BJ (cell line): ENCODE data around the gene DENND4B. TPM values are rescaled to one million over a fixed set of nuclear protein-coding genes. Genes with fewer than 3 reads are reported as not detected.
"Not testable (repeated sequence)": the region's sequence is repeated elsewhere in the genome, so short reads cannot be mapped to it uniquely, and the experiment has no call there.

Experiments
- CTCF ChIA-PET: fragments of 350-600 bp; formaldehyde crosslinking; extraction: SDS; loops from one replicate; lab custom pipeline; 2021; ENCODE audit warnings: antibody characterized with exemption, inconsistent platforms; lab: Yijun Ruan, JAX
- POLR2A ChIA-PET: fragments of 300-600 bp; sonication (Branson Sonifier 250); formaldehyde crosslinking; extraction: SDS; loops from one replicate; lab custom pipeline; 2021; ENCODE audit warnings: antibody characterized with exemption; lab: Charles Lee
- DNase-seq: peaks from one replicate; pipeline ENCODE4 v3.0.0-alpha.2; 2011; ENCODE audit warnings: low read depth
- H3K27me3 ChIP-seq: 2 replicates; pipeline ENCODE4 v1.6.0; 2011; ENCODE audit warnings: low read length; ENCODE audit not compliant: control insufficient read depth, insufficient read depth
- H3K36me3 ChIP-seq: 2 replicates; pipeline ENCODE4 v1.5.1; 2011; ENCODE audit warnings: low read length; ENCODE audit not compliant: control insufficient read depth, insufficient read depth
- H3K4me3 ChIP-seq: 2 replicates; pipeline ENCODE4 v1.5.1; 2011; ENCODE audit warnings: low read depth, mild to moderate bottlenecking, control low read depth, low read length
- CTCF ChIP-seq: IDR thresholded peaks from 2 replicates; pipeline ENCODE4 v1.5.1; 2011; ENCODE audit warnings: low read depth, mild to moderate bottlenecking, control low read depth, inconsistent platforms, low read length, moderate library complexity; ENCODE audit not compliant: insufficient read depth
- polyA plus RNA-seq: library from polyadenylated mRNA; depleted of rRNA; stranded (reverse); fragments of >200 nt; gene quantifications from 2 replicates; pipeline ENCODE4 v1.2.3, GENCODE V29; 2011

The DENND4B gene
- polyA plus RNA-seq, 1 experiment = 17.6 TPM

- POLR2A ChIA-PET = interaction anchor here (1.0 kb wide), 1 partner anchor 1149 kb away, joined by 4 read pairs; no protein-coding TSS in a partner anchor
Measured at GRCh38 chr1:153985341-153985912, 38.9 kb upstream of the DENND4B start.

GRCh38 chr1:153984123-153984894 lies 37.8 kb upstream of the DENND4B start:
- no peak for TF ChIP-seq CTCF
- no peak for DNase-seq
- CTCF ChIA-PET = interaction anchor here (1.4 to 3.6 kb wide), 5 partner anchors 17 to 357 kb away, joined by 3 to 26 read pairs (median 8); partner anchors contain the start of genes CREB3L4, S100A13 and SLC39A1

More at GRCh38 chr1:153985341-153985912, 38.9 kb upstream of the DENND4B start:
- Histone ChIP-seq H3K4me3 (peak overlapping the region; percentile 93), H3K27me3 (no peaks in the 10 kb centered on the region), H3K36me3 (peaks cover 5% of the 10 kb centered on the region)
- no peak for TF ChIP-seq CTCF
- CTCF ChIA-PET = interaction anchor here (0.6 to 3.6 kb wide), 14 partner anchors 12 to 358 kb away, joined by 3 to 26 read pairs (median 5); partner anchors contain the start of genes CREB3L4, DENND4B, S100A13 and SLC39A1
- DNase-seq = no peak

GRCh38 chr1:153981735-153982134 lies 35.2 kb upstream of the DENND4B start:
- DNase-seq, H3K4me3 ChIP-seq, POLR2A ChIA-PET, H3K27me3 ChIP-seq, H3K36me3 ChIP-seq: not testable (repeated sequence)
- CTCF ChIA-PET = interaction anchor here (1.9 kb wide), 1 partner anchor 19 kb away, joined by 5 read pairs; the partner anchor contains the start of gene SLC39A1

More at GRCh38 chr1:153984123-153984894, 37.8 kb upstream of the DENND4B start:
- H3K36me3 ChIP-seq = peaks cover 5% of the 10 kb centered on the region
- POLR2A ChIA-PET = no interaction called here
- H3K27me3 ChIP-seq = no peaks in the 10 kb centered on the region
- H3K4me3 ChIP-seq = peak overlapping the region; percentile 93

- POLR2A ChIA-PET, H3K4me3 ChIP-seq, DNase-seq, H3K27me3 ChIP-seq: not testable (repeated sequence)
- CTCF ChIA-PET = interaction anchor here (0.7 to 6.7 kb wide), 4 partner anchors 8 to 55 kb away, joined by 3 to 32 read pairs (median 17); partner anchors contain the start of genes CREB3L4, RAB13 and SLC39A1
- H3K36me3 ChIP-seq = peaks cover 13% of the 10 kb centered on the region
Measured at GRCh38 chr1:153979091-153979490, 32.6 kb upstream of the DENND4B start.

GRCh38 chr1:153978274-153978909 lies 31.9 kb upstream of the DENND4B start:
- ChIA-PET CTCF (interaction anchor here (0.7 to 6.7 kb wide), 5 partner anchors 8 to 200 kb away, joined by 3 to 32 read pairs (median 16); partner anchors contain the start of genes CREB3L4, RAB13 and SLC39A1), POLR2A (interaction anchor here (1.3 to 2.3 kb wide), 3 partner anchors 11 to 15 kb away, joined by 6 to 17 read pairs (median 11); partner anchors contain the start of genes CREB3L4, RPS27 and SLC39A1)
- Histone ChIP-seq H3K36me3 (peaks cover 16% of the 10 kb centered on the region), H3K27me3 (no peaks in the 10 kb centered on the region), H3K4me3 (peak overlapping the region; percentile 89)
- no peak for TF ChIP-seq CTCF
- DNase-seq = no peak
